Neural progenitor cell (in vitro differentiated cells): ENCODE results near the gene RABGGTB.
"Not testable (repeated sequence)": the region's sequence is repeated elsewhere in the genome, so short reads cannot be mapped to it uniquely, and the experiment has no call there.

Source experiments
- CTCF ChIP-seq: fragments of 200-600 bp; sonication (generic); IDR thresholded peaks from 2 replicates; pipeline ENCODE4 v1.5.1; 2017; ENCODE audit warnings: antibody characterized with exemption, mild to moderate bottlenecking
- EZH2phosphoT487 ChIP-seq: fragments of 200-600 bp; sonication (generic); IDR thresholded peaks from 2 replicates; pipeline ENCODE4 v1.6.1; 2017; ENCODE audit warnings: antibody characterized with exemption

GRCh38 chr1:75757210-75757609 is 28.8 kb upstream of the RABGGTB start:
- TF ChIP-seq CTCF, EZH2phosphoT487: not testable (repeated sequence)
